Measurements from ENCODE around the gene PPP2R2C.

PPP2R2C gene

GRCh38 chr4:6345866-6346265, 126.5 kb downstream of the PPP2R2C start:
- in situ Hi-C loops (cut with MboI; ENCODE audit: low pct_unique_long_range_greater_than_20kb, low sequenced_read_pairs, unreplicated experiment): no loop called here
- TF ChIP-seq CTCF (IDR thresholded peaks at IDR 0.05; ENCODE audit: extremely low read depth, insufficient read depth, missing control alignments): no peak
- no peak for DNase-seq (ENCODE audit: low spot score)

GRCh38 chr4:6345096-6345830, 127.2 kb downstream of the PPP2R2C start:
- no peak for TF ChIP-seq CTCF (IDR thresholded peaks at IDR 0.05; ENCODE audit: extremely low read depth, insufficient read depth, missing control alignments)
- DNase-seq (ENCODE audit: low spot score): no peak
- in situ Hi-C loops (cut with MboI; ENCODE audit: low pct_unique_long_range_greater_than_20kb, low sequenced_read_pairs, unreplicated experiment): no loop called here

GRCh38 chr4:6343939-6344408, 128.4 kb downstream of the PPP2R2C start:
- no peak for DNase-seq (ENCODE audit: low spot score)
- no peak for TF ChIP-seq CTCF (IDR thresholded peaks at IDR 0.05; ENCODE audit: extremely low read depth, insufficient read depth, missing control alignments)
- in situ Hi-C loops (cut with MboI; ENCODE audit: low pct_unique_long_range_greater_than_20kb, low sequenced_read_pairs, unreplicated experiment): no loop called here

GRCh38 chr4:6342530-6343293, 129.7 kb downstream of the PPP2R2C start:
- TF ChIP-seq CTCF (IDR thresholded peaks at IDR 0.05; ENCODE audit: extremely low read depth, insufficient read depth, missing control alignments): no peak
- no peak for DNase-seq (ENCODE audit: low spot score)
- in situ Hi-C loops (cut with MboI; ENCODE audit: low pct_unique_long_range_greater_than_20kb, low sequenced_read_pairs, unreplicated experiment): no loop called here

- TF ChIP-seq CTCF (IDR thresholded peaks at IDR 0.05; ENCODE audit: extremely low read depth, insufficient read depth, missing control alignments): no peak
- DNase-seq (ENCODE audit: low spot score): no peak
- in situ Hi-C loops (cut with MboI; ENCODE audit: low pct_unique_long_range_greater_than_20kb, low sequenced_read_pairs, unreplicated experiment): no loop called here
Observed at GRCh38 chr4:6341696-6342095, 130.7 kb downstream of the PPP2R2C start.

- TF ChIP-seq CTCF (IDR thresholded peaks at IDR 0.05; ENCODE audit: extremely low read depth, insufficient read depth, missing control alignments): no peak
- in situ Hi-C loops (cut with MboI; ENCODE audit: low pct_unique_long_range_greater_than_20kb, low sequenced_read_pairs, unreplicated experiment): no loop called here
- no peak for DNase-seq (ENCODE audit: low spot score)
Observed at GRCh38 chr4:6340446-6341015, 131.9 kb downstream of the PPP2R2C start.

All from GM13977 (cell line).